Breast epithelium (tissue), 4 donors: Measurements from ENCODE around the gene KRT36. TPM values are rescaled to one million over a fixed set of nuclear protein-coding genes. Genes with fewer than 3 reads are reported as not detected.

ENCODE experiments used
- DNase-seq, 2 donors: peaks; one replicate each; pipeline ENCODE4 v3.0.0-alpha.2; 2019; ENCODE audit warnings: low spot score in 2 of 2
- H3K27ac ChIP-seq, 2 donors: fragments of 200-600 bp; sonication (generic) in 1 of 2; one replicate each; pipeline ENCODE4 v1.5.1; 2016 to 2019; ENCODE audit warnings: mild to moderate bottlenecking in 1 of 2
- H3K27me3 ChIP-seq, 2 donors: fragments of 200-600 bp; sonication (generic) in 1 of 2; one replicate each; pipeline versions ENCODE4 v1.5.1 to v1.6.0; 2017 to 2019; ENCODE audit warnings: control low read depth in 1 of 2, mild to moderate bottlenecking in 1 of 2
- H3K36me3 ChIP-seq: fragments of 200-600 bp; one replicate; pipeline ENCODE4 v1.5.1; 2019
- H3K4me1 ChIP-seq, 2 donors: fragments of 200-600 bp; sonication (generic); one replicate each; pipeline ENCODE4 v1.5.1; 2016 to 2019; ENCODE audit warnings: control low read depth in 1 of 2
- H3K4me3 ChIP-seq, 3 donors: fragments of 200-600 bp; sonication (generic); 1 replicate in 2 of 3; 2 replicates in 1 of 3; pipeline ENCODE4 v1.5.1; 2016 to 2019; ENCODE audit warnings: mild to moderate bottlenecking in 3 of 3, moderate library complexity in 2 of 3
- H3K9me3 ChIP-seq, 2 donors: fragments of 200-600 bp; sonication (generic) in 1 of 2; one replicate each; pipeline ENCODE4 v1.5.1; 2016 to 2019; ENCODE audit warnings: control low read depth in 1 of 2
- POLR2A ChIP-seq: fragments of 450-650 bp; IDR thresholded peaks from one replicate; pipeline ENCODE4 v1.6.1; 2016; ENCODE audit warnings: antibody characterized with exemption, mild to moderate bottlenecking, moderate library complexity
- POLR2AphosphoS5 ChIP-seq, 3 donors: sonication (generic); formaldehyde crosslinking; IDR thresholded peaks; one replicate each; pipeline ENCODE4 v1.6.1; 2017; ENCODE audit warnings: antibody characterized with exemption in 3 of 3
- intact Hi-C: fragments of 100-400 bp; cut with DNase I; formaldehyde crosslinking; loops from one replicate; pipeline ENCODE4 v1.15.1; 2023; ENCODE audit warnings: low total_unique reads
- total RNA-seq, 3 donors: library from RNA; depleted of rRNA; stranded (reverse); fragments of >200 nt; gene quantifications; one replicate each; pipeline ENCODE4 v1.1.0, GENCODE V29; 2016
- TF ChIP-seq, protein P1 (sequence below), 3 donors: fragments of 450-650 bp; IDR thresholded peaks; one replicate each; pipeline ENCODE4 v1.5.1; 2016 to 2017; ENCODE audit warnings: antibody characterized with exemption in 3 of 3, mild to moderate bottlenecking in 3 of 3, moderate library complexity in 3 of 3

The KRT36 gene
- total RNA-seq, 3 donors from 2014 or later: not detected

GRCh38 chr17:41500131-41500911 is 10.6 kb upstream of the KRT36 start:
- intact Hi-C loops: no loop called here
- TF ChIP-seq POLR2AphosphoS5 (IDR thresholded peaks at IDR 0.05): no peak
- TF ChIP-seq, protein P1, sequence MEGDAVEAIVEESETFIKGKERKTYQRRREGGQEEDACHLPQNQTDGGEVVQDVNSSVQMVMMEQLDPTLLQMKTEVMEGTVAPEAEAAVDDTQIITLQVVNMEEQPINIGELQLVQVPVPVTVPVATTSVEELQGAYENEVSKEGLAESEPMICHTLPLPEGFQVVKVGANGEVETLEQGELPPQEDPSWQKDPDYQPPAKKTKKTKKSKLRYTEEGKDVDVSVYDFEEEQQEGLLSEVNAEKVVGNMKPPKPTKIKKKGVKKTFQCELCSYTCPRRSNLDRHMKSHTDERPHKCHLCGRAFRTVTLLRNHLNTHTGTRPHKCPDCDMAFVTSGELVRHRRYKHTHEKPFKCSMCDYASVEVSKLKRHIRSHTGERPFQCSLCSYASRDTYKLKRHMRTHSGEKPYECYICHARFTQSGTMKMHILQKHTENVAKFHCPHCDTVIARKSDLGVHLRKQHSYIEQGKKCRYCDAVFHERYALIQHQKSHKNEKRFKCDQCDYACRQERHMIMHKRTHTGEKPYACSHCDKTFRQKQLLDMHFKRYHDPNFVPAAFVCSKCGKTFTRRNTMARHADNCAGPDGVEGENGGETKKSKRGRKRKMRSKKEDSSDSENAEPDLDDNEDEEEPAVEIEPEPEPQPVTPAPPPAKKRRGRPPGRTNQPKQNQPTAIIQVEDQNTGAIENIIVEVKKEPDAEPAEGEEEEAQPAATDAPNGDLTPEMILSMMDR (IDR thresholded peaks at IDR 0.05): no peak
- no peak for TF ChIP-seq POLR2A
- Histone ChIP-seq H3K4me1 (no peaks in the 10 kb centered on the region), H3K36me3 (no peaks in the 10 kb centered on the region), H3K27me3 (no peaks in the 10 kb centered on the region), H3K27ac (no peak overlapping the region), H3K4me3 (no peak overlapping the region), H3K9me3 (no peaks in the 10 kb centered on the region)
- no peak for DNase-seq

DNA sequence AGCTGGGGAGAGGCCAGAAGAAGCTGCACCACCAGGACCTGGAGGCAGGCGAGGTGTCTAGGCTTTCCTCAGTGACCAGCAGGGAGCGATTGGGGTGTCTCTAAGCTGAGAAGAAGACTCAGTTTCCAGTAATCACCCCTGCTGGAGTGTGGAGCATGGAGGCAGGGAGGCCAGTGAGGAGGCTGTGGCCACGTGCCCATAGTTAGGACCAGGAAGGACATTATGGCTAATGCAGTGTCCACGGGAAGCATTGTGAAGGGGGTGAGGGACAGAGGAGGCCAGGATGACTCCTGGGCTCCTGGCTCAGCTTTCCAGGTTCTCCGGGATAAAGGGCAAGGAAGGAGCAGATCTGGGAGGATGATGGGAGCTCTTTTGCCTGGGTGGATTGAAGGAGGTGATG is 10.0 kb upstream of the KRT36 start:
- Histone ChIP-seq H3K36me3 (no peaks in the 10 kb centered on the region), H3K4me1 (no peaks in the 10 kb centered on the region), H3K27me3 (no peaks in the 10 kb centered on the region), H3K4me3 (no peak overlapping the region), H3K9me3 (no peaks in the 10 kb centered on the region), H3K27ac (no peak overlapping the region)
- intact Hi-C loops: no loop called here
- no peak for DNase-seq
- TF ChIP-seq, protein P1 (IDR thresholded peaks at IDR 0.05): no peak
- TF ChIP-seq POLR2A (no peak), POLR2AphosphoS5 (IDR thresholded peaks at IDR 0.05) (no peak)

GRCh38 chr17:41498276-41498675 is 8.6 kb upstream of the KRT36 start:
- Histone ChIP-seq H3K9me3 (no peaks in the 10 kb centered on the region), H3K4me1 (no peaks in the 10 kb centered on the region), H3K27ac (no peak overlapping the region), H3K36me3 (no peaks in the 10 kb centered on the region), H3K27me3 (no peaks in the 10 kb centered on the region), H3K4me3 (no peak overlapping the region)
- intact Hi-C loops: no loop called here
- DNase-seq: no peak
- TF ChIP-seq POLR2A (no peak), POLR2AphosphoS5 (IDR thresholded peaks at IDR 0.05) (no peak)
- TF ChIP-seq, protein P1 (IDR thresholded peaks at IDR 0.05): no peak

DNA sequence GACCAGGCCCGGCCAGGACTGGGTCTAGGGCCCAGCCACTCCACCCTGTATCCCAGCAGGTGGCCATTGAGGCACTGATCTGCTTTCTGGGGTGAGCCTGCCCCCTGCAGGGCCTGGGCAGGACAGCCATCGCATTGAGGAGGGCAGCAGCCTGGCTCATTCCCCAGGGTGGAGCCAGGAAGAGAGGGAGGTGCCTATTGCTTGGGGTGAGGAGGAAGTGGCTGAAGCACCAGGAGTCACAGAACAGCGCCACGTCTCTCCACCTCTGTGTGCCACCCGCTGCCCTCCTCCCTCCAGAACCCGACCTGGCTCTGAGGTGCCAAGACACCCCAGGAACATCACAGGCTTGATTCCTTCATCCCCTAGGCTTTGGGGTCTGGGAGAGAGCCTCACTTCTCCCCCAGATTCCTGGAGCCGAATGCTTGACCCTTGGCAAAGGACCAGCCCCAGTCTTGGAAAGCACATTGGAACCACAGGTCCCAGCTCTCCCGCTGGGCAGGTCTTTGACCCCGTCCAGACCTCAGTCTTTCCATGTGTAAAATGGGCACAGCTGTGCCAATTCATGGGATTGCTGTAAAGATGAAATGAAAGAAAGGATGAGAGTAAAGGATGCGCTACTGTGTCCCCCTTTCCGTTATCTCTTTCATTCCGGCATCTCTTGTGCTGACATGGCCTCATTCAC is 7.2 kb upstream of the KRT36 start:
- H3K27ac ChIP-seq: peak overlapping the region in 1 of 2 donors; percentile 74
- peak; percentile 76 to 86 for DNase-seq
- intact Hi-C loops: no loop called here

More for the DNA sequence above, 7.2 kb upstream of the KRT36 start:
- Histone ChIP-seq H3K9me3 (no peaks in the 10 kb centered on the region), H3K36me3 (no peaks in the 10 kb centered on the region), H3K4me3 (no peak overlapping the region), H3K27me3 (no peaks in the 10 kb centered on the region), H3K4me1 (no peaks in the 10 kb centered on the region)
- TF ChIP-seq POLR2AphosphoS5 (IDR thresholded peaks at IDR 0.05) (no peak), POLR2A (no peak)
- TF ChIP-seq, protein P1 (IDR thresholded peaks at IDR 0.05): peak; percentile 36 to 86 (median 74)
